ENCODE measurements around the gene IL17RE. TPM values are rescaled to one million over a fixed set of nuclear protein-coding genes. Genes with fewer than 3 reads are reported as not detected.

Gene IL17RE
- total and polyA plus RNA-seq, 9 of the 15 experiments (the other 6 are each of a cell fraction or from before 2014, with no cell fraction given), result 0.32 to 1.9 (median 0.51) TPM; not detected in 4

- TF ChIP-seq MAFG (tag; conservative IDR thresholded peaks at IDR 0.05) (no peak), PHTF2 (CRISPR knock-in tag; IDR thresholded peaks at IDR 0.05) (no peak), USF1 (CRISPR knock-in tag; IDR thresholded peaks at IDR 0.05) (peak; percentile 27; the same call in 1 of the 2 replicates), ZNF140 (CRISPR knock-in tag; IDR thresholded peaks at IDR 0.05) (no peak), YY1 (IDR thresholded peaks at IDR 0.05; ENCODE audit: borderline replicate concordance in 1 of 3, control insufficient read depth in 1 of 3, extremely low read depth in 1 of 3, insufficient read depth in 3 of 3, insufficient read length in 1 of 3, insufficient replicate concordance in 2 of 3, low read depth in 1 of 3, low read length in 2 of 3) (peak in 2 of 3 experiments; percentile 68 to 84), SRF (CRISPR knock-in tag; IDR thresholded peaks at IDR 0.05) (no peak), HNRNPH1 (optimal IDR thresholded peaks at IDR 0.05; ENCODE audit: low read depth, low read length) (no peak), SRSF3 (IDR thresholded peaks at IDR 0.05; ENCODE audit: insufficient read depth, low read length) (no peak), ZBED1 (IDR thresholded peaks at IDR 0.05) (0 out of 2 replicates have a peak, but pooled peaks have one; percentile 51), PTBP1 (IDR thresholded peaks at IDR 0.05; ENCODE audit: low read depth, low read length) (no peak), TCF15 (CRISPR knock-in tag; IDR thresholded peaks at IDR 0.05) (0 out of 2 replicates have a peak, but pooled peaks have one; percentile 15), TBP (optimal IDR thresholded peaks at IDR 0.05; ENCODE audit: low read depth, low read length) (no peak), MLX (CRISPR knock-in tag; conservative IDR thresholded peaks at IDR 0.05) (0 out of 4 replicates have a peak, but pooled peaks of 1 of the 2 experiments have one; percentile 38), KAT7 (CRISPR knock-in tag; IDR thresholded peaks at IDR 0.05; ENCODE audit: borderline replicate concordance) (no peak), YBX1 (IDR thresholded peaks at IDR 0.05) (no peak), SNRNP70 (optimal IDR thresholded peaks at IDR 0.05; ENCODE audit: low read depth, low read length) (no peak), MIER1 (IDR thresholded peaks at IDR 0.05; ENCODE audit: low read depth) (no peak), ARNT (IDR thresholded peaks at IDR 0.05) (0 out of 4 replicates have a peak, but pooled peaks of 1 of the 2 experiments have one; percentile 1), MYC (IDR thresholded peaks at IDR 0.05; ENCODE audit: low read depth, low read length) (no peak), MYC (CRISPR knock-in tag; IDR thresholded peaks at IDR 0.05; ENCODE audit: borderline replicate concordance, low read depth) (no peak), MBD2 (IDR thresholded peaks at IDR 0.05; ENCODE audit: borderline replicate concordance, low read depth) (no peak), SMARCE1 (IDR thresholded peaks at IDR 0.05) (0 out of 2 replicates have a peak, but pooled peaks have one; percentile 8), SMAD4 (CRISPR knock-in tag; conservative IDR thresholded peaks at IDR 0.05) (no peak), NFIC (IDR thresholded peaks at IDR 0.05) (no peak), NFRKB (IDR thresholded peaks at IDR 0.05; ENCODE audit: low read depth) (peak; percentile 1; the same call in 1 of the 2 replicates), CREB5 (CRISPR knock-in tag; IDR thresholded peaks at IDR 0.05) (no peak)
Observed at GRCh38 chr3:9934235-9934621, 31.6 kb downstream of the IL17RE start (continued).

Data from K562 (cell line).